Lung (tissue), 12 donors: ENCODE data around the gene SYNE3. TPM values are rescaled to one million over a fixed set of nuclear protein-coding genes. Genes with fewer than 3 reads are reported as not detected.

Experiments
- ATAC-seq: fragments of 200-7000 bp; cut with Tn5 transposase; one replicate; pipeline ENCODE4 v1.9.1; 2020; ENCODE audit warnings: moderate number of reproducible peaks; ENCODE audit not compliant: insufficient read depth, low FRiP score
- DNase-seq, 3 donors: peaks; one replicate each; pipeline ENCODE4 v3.0.0-alpha.2; 2013 to 2017
- H3K27ac ChIP-seq, 2 donors: one replicate each; pipeline ENCODE4 v1.5.1; 2013; ENCODE audit warnings: mild to moderate bottlenecking in 2 of 2, moderate library complexity in 2 of 2, control low read depth in 1 of 2, inconsistent platforms in 1 of 2, low read depth in 1 of 2, low read length in 1 of 2
- H3K27me3 ChIP-seq, 3 donors: one replicate each; pipeline ENCODE4 v1.5.1; 2013; ENCODE audit warnings: low read length in 2 of 3; ENCODE audit not compliant: control insufficient read depth in 3 of 3, insufficient read depth in 3 of 3
- H3K36me3 ChIP-seq, 4 donors: one replicate each; pipeline ENCODE4 v1.5.1; 2013; ENCODE audit warnings: low read length in 4 of 4, mild to moderate bottlenecking in 1 of 4, moderate library complexity in 1 of 4; ENCODE audit not compliant: control insufficient read depth in 4 of 4, insufficient read depth in 4 of 4
- H3K4me1 ChIP-seq, 5 donors: one replicate each; pipeline ENCODE4 v1.5.1; 2013; ENCODE audit warnings: low read length in 5 of 5, mild to moderate bottlenecking in 2 of 5, moderate library complexity in 1 of 5; ENCODE audit not compliant: control insufficient read depth in 5 of 5, insufficient read depth in 5 of 5
- H3K4me3 ChIP-seq: one replicate; pipeline ENCODE4 v1.5.1; 2013; ENCODE audit warnings: mild to moderate bottlenecking, control low read depth, moderate library complexity
- H3K9ac ChIP-seq, 2 donors: one replicate each; pipeline ENCODE4 v1.5.1; 2013; ENCODE audit warnings: low read length in 2 of 2, control low read depth in 1 of 2; ENCODE audit not compliant: insufficient read depth in 1 of 2
- H3K9me3 ChIP-seq, 4 donors: one replicate each; pipeline ENCODE4 v1.5.1; 2013; ENCODE audit warnings: low read length in 3 of 4, mild to moderate bottlenecking in 1 of 4, moderate library complexity in 1 of 4; ENCODE audit not compliant: control insufficient read depth in 4 of 4, insufficient read depth in 3 of 4
- CTCF ChIP-seq: IDR thresholded peaks from 2 replicates; pipeline ENCODE4 v1.5.1; 2012; ENCODE audit warnings: mild to moderate bottlenecking; ENCODE audit errors: control extremely low read depth, extremely low read depth
- WGBS, 2 donors: extraction: QIAGEN DNeasy Blood & Tissue Kit; methylation state at CpG; one replicate each; pipeline ENCODE4 v1.1.7; 2013; 5-methylcytosine and 5-hydroxymethylcytosine counted together
- polyA plus RNA-seq, 2 donors: library from polyadenylated mRNA; stranded (reverse); fragments of 200-250 nt; gene quantifications; one replicate each; pipeline ENCODE4 v1.2.1, GENCODE V29; 2013
- total RNA-seq, 2 donors: library from RNA; depleted of rRNA in 1 of 2; stranded (reverse); fragments of >200 nt in 1 of 2; gene quantifications; one replicate each; pipeline ENCODE4 v1.2.1, GENCODE V29; 2014 to 2021
- donor health status: control.
- donor health status: control.
- donor health status: Bipolar disorder and iron deficiency.
- donor health status: healthy.
- donor health status: DM: yes; HTN: yes; CAD: no.

SYNE3 gene
- total and polyA plus RNA-seq, 4 donors: 2.7 to 30.5 (median 6.1) TPM

DNA sequence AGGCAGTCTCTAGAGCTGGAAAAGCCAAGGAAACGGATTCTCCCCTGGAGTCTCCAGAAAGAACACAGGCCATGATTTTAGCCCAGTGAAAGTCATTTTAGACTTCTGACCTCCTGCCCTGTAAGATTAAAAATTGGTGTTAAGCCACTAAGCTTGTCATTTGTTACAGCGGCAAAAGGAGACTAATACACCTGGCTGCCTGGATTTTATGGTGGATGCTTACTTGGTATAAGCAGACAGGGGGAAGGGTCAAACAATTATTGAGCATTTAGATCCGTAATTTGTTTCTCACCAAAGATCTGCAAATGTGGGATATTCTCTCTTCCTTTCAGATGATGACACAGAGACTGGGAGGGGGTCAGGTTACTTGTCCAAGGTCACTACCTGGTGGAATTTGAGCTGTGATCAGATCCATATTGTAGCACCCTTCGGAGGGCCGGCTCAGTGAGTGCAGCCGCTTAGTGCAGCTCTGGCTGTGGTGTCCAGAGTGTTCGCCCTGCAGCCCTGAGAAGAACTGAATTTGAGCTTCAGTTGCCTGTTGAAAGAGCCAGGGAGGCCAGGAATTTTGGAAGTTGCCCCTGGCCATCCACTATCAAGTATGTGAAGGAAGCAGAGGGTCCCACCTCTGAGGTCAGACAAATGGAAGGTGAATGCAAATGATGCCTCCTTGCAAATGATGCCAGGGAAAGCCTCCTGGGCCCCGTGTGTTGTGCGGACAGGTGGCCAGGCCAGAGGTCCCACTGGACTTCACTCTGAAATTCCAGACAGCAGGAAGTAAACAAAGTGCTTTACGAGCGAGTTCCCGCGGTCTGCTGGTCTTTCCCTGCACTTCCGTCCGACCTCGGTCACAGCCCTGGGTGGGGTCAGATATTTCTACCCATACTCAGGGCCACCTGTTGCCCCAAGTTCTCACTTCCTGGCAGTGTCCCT is 33.5 kb upstream of the SYNE3 start:
- no peak for ATAC-seq
- Histone ChIP-seq H3K9me3 (peaks cover 0 to 2% (median 0%) of the 10 kb centered on the region in 4 donors), H3K9ac (no peak overlapping the region), H3K27me3 (no peaks in the 10 kb centered on the region), H3K4me1 (no peaks in the 10 kb centered on the region), H3K4me3 (no peak overlapping the region), H3K36me3 (peaks cover 0 to 9% (median 5%) of the 10 kb centered on the region in 4 donors), H3K27ac (no peak overlapping the region)
- no peak for DNase-seq
- 80 to 83% methylated on average over 16 of the region's 16 CpGs for WGBS, 2 donors
- TF ChIP-seq CTCF: no peak

GRCh38 chr14:95548328-95548929 is 32.0 kb upstream of the SYNE3 start:
- no peak for TF ChIP-seq CTCF
- H3K9me3 ChIP-seq: peaks cover 0 to 2% (median 0%) of the 10 kb centered on the region in 4 donors
- peaks cover 0 to 18% (median 8%) of the 10 kb centered on the region in 4 donors for H3K36me3 ChIP-seq
- DNase-seq: no peak
- WGBS, 2 donors: 83 to 86% methylated on average over 9 of the region's 9 CpGs
- no peak for ATAC-seq
- H3K4me1 ChIP-seq: no peaks in the 10 kb centered on the region
- no peak overlapping the region for H3K4me3 ChIP-seq
- no peaks in the 10 kb centered on the region for H3K27me3 ChIP-seq
- H3K27ac ChIP-seq: no peak overlapping the region
- no peak overlapping the region for H3K9ac ChIP-seq

DNA sequence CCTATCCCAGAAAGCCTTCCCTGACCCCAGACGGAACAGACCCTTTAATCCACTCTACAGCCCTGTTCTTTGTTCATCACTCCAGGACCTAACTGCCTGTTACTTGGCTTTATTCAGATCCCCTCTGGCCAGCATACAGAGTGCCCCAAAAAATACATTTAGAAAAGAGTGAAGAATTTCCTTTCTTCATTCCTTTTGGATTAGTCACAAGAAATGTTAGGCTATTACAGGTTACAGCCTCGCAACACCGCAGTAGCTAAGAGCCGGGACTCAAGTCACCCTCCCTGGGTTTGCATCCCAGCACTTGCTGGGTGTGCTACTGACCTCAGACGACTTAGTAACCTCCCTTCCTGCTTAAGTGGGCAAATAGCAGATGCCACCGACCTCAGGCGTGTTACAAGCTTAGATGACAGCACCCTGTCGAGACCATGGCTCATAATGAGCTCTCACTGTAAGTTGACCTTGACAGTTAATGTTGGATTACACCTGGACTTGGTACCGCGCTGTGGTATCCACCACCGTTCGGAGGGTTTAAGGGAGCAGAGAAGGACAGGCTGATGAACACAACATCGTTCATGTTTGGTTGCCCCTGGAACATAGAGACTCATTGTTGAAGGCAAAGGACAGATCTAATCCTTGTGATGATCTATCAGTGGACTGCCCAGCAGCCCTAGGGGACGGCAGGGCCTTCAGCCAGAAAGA is 31.3 kb upstream of the SYNE3 start:
- Histone ChIP-seq H3K4me3 (no peak overlapping the region), H3K36me3 (peaks cover 0 to 18% (median 8%) of the 10 kb centered on the region in 4 donors), H3K27ac (no peak overlapping the region), H3K9ac (no peak overlapping the region), H3K4me1 (peaks cover 0 to 2% (median 0%) of the 10 kb centered on the region in 5 donors), H3K27me3 (no peaks in the 10 kb centered on the region), H3K9me3 (peaks cover 0 to 2% (median 0%) of the 10 kb centered on the region in 4 donors)
- ATAC-seq (no peak), DNase-seq (no peak)
- WGBS, 2 donors: 80 to 85% methylated on average over 14 of the region's 14 CpGs
- TF ChIP-seq CTCF: no peak
